Measurements from ENCODE around the gene CHN1.

The CHN1 gene

GRCh38 chr2:174815526-174815925 is 189.7 kb downstream of the CHN1 start:
- no peak for DNase-seq

GRCh38 chr2:174812037-174812436 is 193.1 kb downstream of the CHN1 start:
- DNase-seq: no peak

DNA sequence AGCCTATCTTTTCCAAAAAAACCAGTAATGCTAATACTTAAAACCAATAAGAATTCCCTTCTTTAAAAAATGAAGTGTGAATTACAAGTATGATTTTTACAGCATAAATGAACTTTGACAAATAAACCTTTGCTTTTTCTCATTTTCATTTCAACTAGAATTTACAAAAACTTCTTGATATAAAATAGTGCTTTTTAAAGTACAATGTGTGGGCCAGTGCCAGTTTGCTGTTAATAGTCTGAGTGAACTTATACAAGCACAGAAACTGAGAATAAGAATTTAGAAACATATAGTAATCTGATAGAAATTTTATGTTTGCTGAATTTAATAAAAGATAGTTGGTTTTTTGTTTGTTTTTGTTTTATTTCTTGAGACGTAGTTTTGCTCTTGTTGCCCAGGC is 197.2 kb downstream of the CHN1 start:
- no peak for DNase-seq

DNA sequence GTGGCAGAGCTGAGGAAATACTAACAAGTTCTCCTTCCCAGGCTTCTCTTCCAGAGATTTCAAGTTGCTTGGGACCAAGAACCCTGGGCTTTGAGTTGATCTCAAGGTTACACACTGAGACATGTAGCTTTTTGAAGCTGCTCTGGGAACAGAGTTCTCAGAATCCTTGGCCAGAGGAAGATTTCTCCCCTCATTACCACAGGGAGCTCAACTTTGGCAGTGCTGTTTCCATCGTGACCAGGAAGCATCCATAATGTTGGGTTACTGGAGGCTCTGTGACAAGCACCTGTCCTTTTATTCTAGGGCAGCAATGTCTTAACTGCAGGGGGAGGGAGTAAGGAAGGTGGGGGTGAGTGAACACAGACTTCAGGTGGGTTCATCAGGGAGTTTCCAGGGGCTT is 199.4 kb downstream of the CHN1 start:
- no peak for DNase-seq

DNA sequence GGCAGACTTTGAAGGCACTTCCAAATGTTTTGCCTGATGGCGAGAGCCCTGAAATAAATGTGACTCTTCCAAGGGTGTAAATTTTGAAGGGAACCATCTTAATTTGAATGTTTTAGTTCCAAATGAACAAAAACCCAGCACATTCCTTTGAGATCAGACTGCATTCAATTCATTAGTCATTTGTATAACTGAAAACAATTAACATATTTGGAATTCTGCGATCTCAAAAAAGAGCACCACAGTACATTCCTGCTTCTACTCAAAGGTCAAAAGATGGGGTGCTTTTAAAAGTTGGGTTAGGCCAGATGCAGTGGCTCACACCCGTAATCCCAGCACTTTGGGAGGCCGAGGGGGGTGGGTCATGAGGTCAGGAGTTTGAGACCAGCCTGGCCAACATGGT is 202.7 kb downstream of the CHN1 start:
- no peak for DNase-seq

- no peak for DNase-seq
These were observed 204.6 kb downstream of the CHN1 start for GRCh38 chr2:174800436-174801205.

GRCh38 chr2:174798801-174799200 is 206.4 kb downstream of the CHN1 start:
- DNase-seq: no peak

- DNase-seq: no peak
These were observed 207.4 kb downstream of the CHN1 start for GRCh38 chr2:174797781-174798276.

- no peak for DNase-seq
These were observed 208.8 kb downstream of the CHN1 start for GRCh38 chr2:174796319-174796771.

DNA sequence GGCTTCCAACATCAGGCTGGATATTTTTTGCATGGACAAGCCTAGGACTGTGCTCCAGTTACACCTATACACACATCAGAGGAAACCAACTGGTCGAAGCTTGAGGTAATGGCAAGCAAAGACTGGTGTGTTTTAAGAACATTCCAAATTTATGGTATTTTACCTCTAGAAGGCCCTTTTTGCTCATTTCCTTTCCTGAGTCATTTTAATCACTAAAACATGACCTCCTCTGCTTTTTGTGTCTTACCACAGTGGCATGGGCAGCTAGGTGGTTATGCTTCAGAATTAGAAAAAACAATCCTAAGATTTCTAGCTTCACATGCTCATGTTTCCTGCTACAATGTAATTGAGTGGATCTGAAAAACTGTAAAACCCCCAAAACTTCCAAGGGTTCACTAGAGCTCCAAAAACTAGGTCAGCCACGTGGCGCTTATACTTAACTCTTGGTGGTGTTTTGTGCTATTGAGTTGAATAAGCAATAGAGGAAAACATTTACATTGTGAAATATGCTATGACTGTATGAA is 210.3 kb downstream of the CHN1 start:
- no peak for DNase-seq

- no peak for DNase-seq
These were observed 212.7 kb downstream of the CHN1 start for GRCh38 chr2:174792309-174793025.

DNA sequence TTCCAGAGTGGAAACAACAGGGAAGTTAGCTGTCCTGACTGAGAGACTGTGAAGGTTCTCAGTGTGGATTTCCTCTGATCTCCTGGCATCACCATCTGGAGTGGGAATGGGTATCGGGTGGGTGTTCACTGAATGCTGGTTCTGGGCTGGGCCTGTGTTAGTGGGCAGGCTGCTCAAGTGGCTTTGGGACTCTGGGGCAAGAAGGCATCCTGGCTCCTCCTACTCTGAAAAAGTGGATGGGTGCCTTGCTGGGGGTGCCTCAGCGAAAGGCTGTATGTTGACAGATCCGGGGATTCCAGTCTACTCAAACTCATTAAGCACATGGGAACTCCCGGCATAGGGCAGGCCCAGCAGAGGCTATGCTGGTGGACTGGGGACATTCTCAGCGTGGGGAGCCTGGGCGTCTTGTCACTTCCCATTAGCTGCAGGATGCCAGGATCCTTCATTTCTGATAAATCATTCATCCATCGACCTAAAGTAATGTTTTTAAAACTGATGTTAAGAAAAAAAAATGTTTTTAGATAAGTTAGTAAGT is 213.4 kb downstream of the CHN1 start:
- no peak for DNase-seq

DNA sequence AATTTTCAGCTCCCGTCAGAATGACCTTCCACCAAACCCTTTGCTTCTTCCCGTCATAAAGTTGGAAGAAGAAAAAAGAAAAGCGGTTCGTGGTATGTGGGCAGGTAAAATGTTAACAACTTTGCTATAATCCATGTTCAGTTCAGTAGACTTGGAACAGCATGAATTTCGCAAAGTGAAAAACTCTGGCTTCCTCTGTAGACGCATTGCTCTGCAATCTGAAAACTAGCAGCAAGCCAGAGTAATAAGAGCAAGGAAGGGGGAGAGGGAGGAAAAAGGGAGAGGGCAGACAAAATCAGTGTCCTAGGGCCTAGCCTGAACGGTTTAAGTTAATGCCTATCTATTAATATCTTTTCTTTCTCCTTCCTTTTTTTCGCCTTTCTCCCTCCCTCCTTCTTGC is 214.2 kb downstream of the CHN1 start:
- DNase-seq: no peak

GRCh38 chr2:174789001-174789400 is 216.2 kb downstream of the CHN1 start:
- DNase-seq: no peak

- no peak for DNase-seq
These were observed 216.8 kb downstream of the CHN1 start for GRCh38 chr2:174788291-174788929.

- DNase-seq: peak; percentile 38
These were observed 217.5 kb downstream of the CHN1 start for GRCh38 chr2:174787487-174788205.

DNA sequence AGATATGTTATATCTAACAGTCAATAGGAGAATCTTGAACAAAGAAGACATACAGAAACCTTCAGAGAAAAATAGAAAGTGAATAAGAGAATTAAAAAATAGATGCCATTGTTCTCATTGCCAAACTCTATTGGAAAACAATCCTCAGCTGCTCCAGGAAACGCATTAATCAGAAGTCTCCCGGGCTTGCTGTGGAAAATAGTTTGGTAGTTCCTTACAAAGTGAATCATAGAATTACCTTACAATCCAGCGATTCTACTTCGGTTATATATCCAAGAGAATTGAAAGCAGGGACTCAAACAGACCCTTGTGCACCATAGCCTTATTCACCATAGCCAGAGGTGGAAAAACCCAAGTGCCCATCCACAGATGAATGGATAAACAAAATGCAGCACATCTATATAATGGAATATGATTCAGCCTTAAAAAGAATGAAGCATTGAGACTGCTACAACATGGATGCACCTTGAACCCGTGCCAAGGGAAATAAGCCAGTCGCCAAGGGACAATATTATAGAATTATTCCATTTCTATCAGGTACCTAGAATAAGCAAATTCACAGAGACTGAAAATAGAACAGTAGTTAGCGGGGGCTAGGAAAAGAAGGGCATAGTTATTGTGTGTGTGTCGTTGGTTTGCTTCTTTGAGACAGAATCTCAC is 219.0 kb downstream of the CHN1 start:
- no peak for DNase-seq

GRCh38 chr2:174785481-174785880 is 219.7 kb downstream of the CHN1 start:
- DNase-seq: no peak

DNA sequence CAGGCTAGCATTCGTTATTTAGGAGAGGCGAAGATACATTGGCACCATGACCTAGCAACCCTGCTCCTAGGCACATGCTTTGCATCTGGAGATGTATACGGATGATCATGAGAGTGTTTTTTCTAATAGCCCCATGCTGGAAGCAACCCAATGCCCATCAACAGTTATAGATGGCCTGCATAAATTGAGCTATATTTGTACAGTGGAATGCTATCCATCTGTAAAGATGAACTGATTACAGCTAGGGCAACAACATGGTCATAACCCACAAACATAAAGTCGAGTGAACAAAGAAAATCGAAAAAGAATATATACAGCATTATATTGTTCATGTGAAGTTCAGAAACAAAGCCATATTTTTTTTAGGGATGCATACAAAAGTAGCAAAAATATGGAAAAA is 220.3 kb downstream of the CHN1 start:
- DNase-seq: no peak

GRCh38 chr2:174784316-174784715 is 220.9 kb downstream of the CHN1 start:
- no peak for DNase-seq

DNA sequence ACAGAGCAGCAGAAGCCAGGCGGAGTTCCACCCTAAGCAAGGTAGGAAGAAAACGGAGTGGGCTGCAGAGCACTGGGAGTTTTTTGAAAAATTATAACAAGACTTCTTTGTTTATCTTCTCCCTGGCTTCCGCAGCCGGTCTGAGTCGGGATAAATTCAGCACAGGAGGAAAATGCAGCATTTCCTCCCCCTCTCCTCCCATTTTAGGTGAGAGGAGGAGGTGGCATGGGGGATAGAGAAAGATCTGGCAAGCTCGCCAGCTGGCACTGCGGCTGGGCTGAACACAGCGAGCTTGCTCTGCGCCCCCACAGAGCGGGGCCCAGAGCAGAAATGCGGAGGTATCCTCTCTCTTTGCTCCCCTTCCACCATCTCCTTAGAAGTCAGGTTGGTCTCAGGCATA is 223.2 kb downstream of the CHN1 start:
- no peak for DNase-seq

DNA sequence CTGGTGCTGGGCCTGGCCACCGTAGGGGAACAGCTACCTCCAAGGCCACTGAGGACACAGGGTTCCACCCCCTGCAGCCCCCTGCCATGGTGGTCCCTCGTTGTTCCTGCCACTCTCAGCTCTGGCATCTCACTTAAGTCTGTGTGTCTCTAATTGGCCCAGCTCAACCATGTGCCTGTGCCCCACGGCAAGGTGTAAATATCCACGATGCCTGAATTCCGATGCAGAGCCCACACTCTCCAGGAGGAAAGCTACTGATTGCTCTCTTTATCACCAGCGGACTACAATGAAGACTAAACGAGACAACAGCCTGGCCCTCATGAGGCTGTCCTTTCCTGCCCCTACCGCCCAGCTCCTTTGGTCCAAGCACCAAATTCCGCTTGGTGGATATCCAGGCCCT is 223.9 kb downstream of the CHN1 start:
- DNase-seq: no peak

Data from activated T-cell treated with anti-CD3 and anti-CD28 coated beads, Interleukin-2, amount 50 U/mL, for 1 hour (primary cell).